DOHH2 (cell line): ENCODE data around the gene CRTAC1.

Source experiments
- CTCF ChIP-seq: fragments of 200-600 bp; sonication (generic); IDR thresholded peaks from one replicate; pipeline ENCODE4 v1.5.1; 2014; ENCODE audit warnings: antibody characterized with exemption, mild to moderate bottlenecking, low read depth, low read length; ENCODE audit not compliant: poor library complexity, severe bottlenecking
- EZH2phosphoT487 ChIP-seq: fragments of 200-600 bp; sonication (generic); IDR thresholded peaks from 2 replicates; pipeline ENCODE4 v1.6.1; 2017; ENCODE audit warnings: borderline replicate concordance, mild to moderate bottlenecking, antibody characterized with exemption, low read length, moderate library complexity, mixed read lengths

GRCh38 chr10:97849103-97849686, 181.2 kb downstream of the CRTAC1 start:
- TF ChIP-seq CTCF (no peak), EZH2phosphoT487 (no peak)
